ENCODE measurements around the gene ESM1.

ESM1 gene

GRCh38 chr5:54993318-54993717 lies 7.9 kb upstream of the ESM1 start:
- DNase-seq (ENCODE audit: extremely low read depth, insufficient read length) = no peak
- no peaks in the 10 kb centered on the region for H3K36me3 ChIP-seq (ENCODE audit: control insufficient read depth, insufficient read depth, low read length)
- TF ChIP-seq CTCF (IDR thresholded peaks at IDR 0.05; ENCODE audit: insufficient read depth, low read length, poor library complexity, severe bottlenecking) = no peak
- no peak overlapping the region for H3K4me3 ChIP-seq (replicated peaks; ENCODE audit: low read depth, low read length)
- H3K27me3 ChIP-seq (replicated peaks; ENCODE audit: control insufficient read depth, insufficient read depth, low read length) = no peaks in the 10 kb centered on the region

DNA sequence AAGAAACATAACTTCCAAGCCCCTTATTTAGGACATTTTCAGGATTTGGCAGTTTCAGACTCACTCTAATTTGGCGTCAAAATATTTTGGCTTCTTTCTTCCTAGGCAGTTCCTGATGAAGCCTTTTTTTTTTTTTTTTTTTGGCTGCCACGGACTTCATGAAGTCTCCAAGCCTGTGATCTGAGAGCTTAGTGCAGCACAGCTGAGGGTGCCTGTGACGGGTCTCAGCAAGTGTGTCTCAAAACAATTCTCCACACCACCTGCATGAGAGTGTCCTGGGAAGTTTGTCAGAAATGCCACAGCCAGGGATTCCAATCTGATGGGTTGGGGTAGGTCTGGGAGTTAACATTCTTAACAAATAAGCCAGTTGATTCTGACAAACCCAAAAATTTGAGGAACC lies 6.0 kb upstream of the ESM1 start:
- Histone ChIP-seq H3K4me3 (replicated peaks; ENCODE audit: low read depth, low read length) (no peak overlapping the region), H3K36me3 (ENCODE audit: control insufficient read depth, insufficient read depth, low read length) (no peaks in the 10 kb centered on the region), H3K27me3 (replicated peaks; ENCODE audit: control insufficient read depth, insufficient read depth, low read length) (no peaks in the 10 kb centered on the region; the same call in 1 of the 2 replicates)
- no peak for TF ChIP-seq CTCF (IDR thresholded peaks at IDR 0.05; ENCODE audit: insufficient read depth, low read length, poor library complexity, severe bottlenecking)
- no peak for DNase-seq (ENCODE audit: extremely low read depth, insufficient read length)

DNA sequence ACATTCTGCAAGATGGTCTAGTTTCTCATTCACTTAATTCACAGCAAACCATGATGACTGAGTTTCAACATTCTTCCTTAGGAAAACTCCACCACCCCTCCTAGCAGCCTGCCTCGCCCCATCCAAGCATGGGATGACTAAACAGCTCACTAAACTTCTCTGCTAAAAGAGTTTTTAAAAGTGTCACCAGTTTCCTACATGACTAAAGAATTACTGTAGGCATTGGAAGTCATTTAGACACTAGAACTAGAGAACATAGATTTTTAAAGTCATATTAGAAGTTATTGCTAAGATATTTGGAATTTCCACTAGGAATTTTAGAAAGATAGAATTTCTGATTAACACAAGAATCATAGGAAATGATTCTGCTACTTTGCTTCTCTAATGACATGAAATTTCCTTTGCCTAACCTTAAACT lies 5.5 kb upstream of the ESM1 start:
- no peak for DNase-seq (ENCODE audit: extremely low read depth, insufficient read length)
- TF ChIP-seq CTCF (IDR thresholded peaks at IDR 0.05; ENCODE audit: insufficient read depth, low read length, poor library complexity, severe bottlenecking) = no peak
- Histone ChIP-seq H3K4me3 (replicated peaks; ENCODE audit: low read depth, low read length) (no peak overlapping the region), H3K36me3 (ENCODE audit: control insufficient read depth, insufficient read depth, low read length) (no peaks in the 10 kb centered on the region), H3K27me3 (replicated peaks; ENCODE audit: control insufficient read depth, insufficient read depth, low read length) (no peaks in the 10 kb centered on the region; the same call in 1 of the 2 replicates)

DNA sequence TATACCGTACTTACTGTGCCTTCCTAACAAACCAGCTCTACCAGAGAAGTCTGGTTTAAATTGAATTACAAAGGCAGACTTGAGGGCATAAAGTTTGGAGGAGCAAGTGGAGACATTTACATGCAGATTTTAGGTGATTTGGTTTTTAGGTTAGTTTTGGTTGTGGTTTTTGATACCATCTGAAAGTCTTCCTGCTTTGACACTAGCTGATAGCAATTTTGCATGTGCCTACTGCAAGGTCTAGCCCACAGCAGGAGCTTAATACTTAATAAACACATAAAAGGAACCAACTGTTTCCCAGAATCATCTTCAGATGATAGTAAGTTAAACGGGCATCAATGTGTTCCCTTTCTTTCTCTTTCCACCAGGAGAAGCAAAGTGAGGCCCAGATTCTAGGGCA lies 3.4 kb upstream of the ESM1 start:
- no peaks in the 10 kb centered on the region for H3K36me3 ChIP-seq (ENCODE audit: control insufficient read depth, insufficient read depth, low read length)
- no peaks in the 10 kb centered on the region; the same call in 1 of the 2 replicates for H3K27me3 ChIP-seq (replicated peaks; ENCODE audit: control insufficient read depth, insufficient read depth, low read length)
- DNase-seq (ENCODE audit: extremely low read depth, insufficient read length) = no peak
- no peak for TF ChIP-seq CTCF (IDR thresholded peaks at IDR 0.05; ENCODE audit: insufficient read depth, low read length, poor library complexity, severe bottlenecking)
- H3K4me3 ChIP-seq (replicated peaks; ENCODE audit: low read depth, low read length) = no peak overlapping the region

DNA sequence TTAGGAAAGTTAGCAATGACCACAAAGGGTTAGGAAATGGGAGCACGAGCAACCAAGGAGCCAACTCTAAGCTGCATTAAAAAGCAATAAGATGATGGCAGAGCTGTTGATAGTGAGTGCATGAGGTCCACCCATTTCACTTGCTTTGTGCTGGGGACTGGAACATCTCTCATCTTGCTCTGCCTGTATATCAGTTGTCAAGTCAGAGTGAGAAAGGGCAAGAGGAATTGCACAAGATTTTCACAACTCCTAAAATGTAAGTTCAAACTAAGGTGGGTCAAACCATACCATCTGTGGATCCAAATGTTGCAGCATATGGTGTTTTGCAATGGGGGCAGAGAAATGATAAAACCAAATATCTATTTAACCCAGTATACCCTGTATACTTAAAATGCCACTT lies 2.8 kb upstream of the ESM1 start:
- no peaks in the 10 kb centered on the region for H3K36me3 ChIP-seq (ENCODE audit: control insufficient read depth, insufficient read depth, low read length)
- TF ChIP-seq CTCF (IDR thresholded peaks at IDR 0.05; ENCODE audit: insufficient read depth, low read length, poor library complexity, severe bottlenecking) = no peak
- DNase-seq (ENCODE audit: extremely low read depth, insufficient read length) = no peak
- H3K27me3 ChIP-seq (replicated peaks; ENCODE audit: control insufficient read depth, insufficient read depth, low read length) = no peaks in the 10 kb centered on the region; the same call in 1 of the 2 replicates
- no peak overlapping the region for H3K4me3 ChIP-seq (replicated peaks; ENCODE audit: low read depth, low read length)

GRCh38 chr5:54986269-54986654 lies 869 bp upstream of the ESM1 start:
- Histone ChIP-seq H3K27me3 (replicated peaks; ENCODE audit: control insufficient read depth, insufficient read depth, low read length) (peaks cover 1% of the 10 kb centered on the region), H3K4me3 (replicated peaks; ENCODE audit: low read depth, low read length) (no peak overlapping the region), H3K36me3 (ENCODE audit: control insufficient read depth, insufficient read depth, low read length) (no peaks in the 10 kb centered on the region)
- no peak for DNase-seq (ENCODE audit: extremely low read depth, insufficient read length)
- no peak for TF ChIP-seq CTCF (IDR thresholded peaks at IDR 0.05; ENCODE audit: insufficient read depth, low read length, poor library complexity, severe bottlenecking)
